HG03039 (cell line): ENCODE measurements around the gene ANKZF1.
A peak's percentile ranks its signal among the peaks of the same experiment; 100 is the strongest.
"Not testable (repeated sequence)": the region's sequence is repeated elsewhere in the genome, so short reads cannot be mapped to it uniquely, and the experiment has no call there.

Source experiments
- ATAC-seq: cut with Tn5 transposase; IDR thresholded peaks from one replicate; pipeline ENCODE4 v1.9.1; 2021; ENCODE audit warnings: mild to moderate bottlenecking, moderate library complexity; ENCODE audit not compliant: unreplicated experiment

Gene ANKZF1, protein sequence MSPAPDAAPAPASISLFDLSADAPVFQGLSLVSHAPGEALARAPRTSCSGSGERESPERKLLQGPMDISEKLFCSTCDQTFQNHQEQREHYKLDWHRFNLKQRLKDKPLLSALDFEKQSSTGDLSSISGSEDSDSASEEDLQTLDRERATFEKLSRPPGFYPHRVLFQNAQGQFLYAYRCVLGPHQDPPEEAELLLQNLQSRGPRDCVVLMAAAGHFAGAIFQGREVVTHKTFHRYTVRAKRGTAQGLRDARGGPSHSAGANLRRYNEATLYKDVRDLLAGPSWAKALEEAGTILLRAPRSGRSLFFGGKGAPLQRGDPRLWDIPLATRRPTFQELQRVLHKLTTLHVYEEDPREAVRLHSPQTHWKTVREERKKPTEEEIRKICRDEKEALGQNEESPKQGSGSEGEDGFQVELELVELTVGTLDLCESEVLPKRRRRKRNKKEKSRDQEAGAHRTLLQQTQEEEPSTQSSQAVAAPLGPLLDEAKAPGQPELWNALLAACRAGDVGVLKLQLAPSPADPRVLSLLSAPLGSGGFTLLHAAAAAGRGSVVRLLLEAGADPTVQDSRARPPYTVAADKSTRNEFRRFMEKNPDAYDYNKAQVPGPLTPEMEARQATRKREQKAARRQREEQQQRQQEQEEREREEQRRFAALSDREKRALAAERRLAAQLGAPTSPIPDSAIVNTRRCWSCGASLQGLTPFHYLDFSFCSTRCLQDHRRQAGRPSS

DNA sequence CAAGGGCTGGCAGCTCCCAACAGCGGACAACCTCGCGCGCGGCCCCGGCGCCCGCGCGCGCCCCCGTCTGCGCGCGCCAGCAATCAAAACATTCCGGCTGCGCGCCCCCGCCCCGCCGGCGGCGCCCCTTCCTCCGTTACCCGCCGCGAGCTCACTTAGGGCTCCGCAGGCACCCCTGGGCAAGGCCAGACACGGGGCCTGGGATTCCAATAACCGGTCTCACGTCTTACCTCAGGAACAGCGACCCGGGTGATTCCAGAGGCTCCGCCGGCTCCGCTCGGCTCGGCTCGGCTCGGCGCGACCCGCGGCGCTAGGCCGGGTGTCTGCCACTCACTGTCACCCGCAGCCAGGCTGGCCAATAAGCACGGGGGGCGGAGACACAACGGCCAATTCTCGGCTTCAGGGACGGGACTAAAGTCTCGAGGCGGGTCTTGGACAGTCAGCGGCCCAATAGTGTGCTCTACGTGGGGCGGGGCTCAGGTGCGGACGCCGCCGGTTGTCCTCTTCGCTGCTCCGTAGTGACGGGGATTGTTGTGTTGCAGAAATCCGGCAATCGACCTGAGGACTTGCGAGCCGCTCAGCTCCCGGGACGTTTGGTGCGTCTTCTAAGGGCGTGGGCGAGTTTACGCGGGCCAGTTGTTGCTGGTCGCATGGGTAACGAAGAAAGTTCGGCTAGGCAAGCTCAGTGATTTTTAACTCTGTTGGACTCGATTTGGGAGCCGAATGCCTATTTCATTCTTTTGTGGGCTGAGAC is at the start of gene ANKZF1, which contains the start of gene ATG9A:
Gene ANKZF1 (plus strand): TSS at position 502 of the 754 bp plus-strand sequence. CDS start 452 bp downstream, outside the sequence.
Gene ATG9A (minus strand): TSS at position 332 of the 754 bp plus-strand sequence. CDS start 1,612 bp downstream, outside the sequence.
- ATAC-seq = peak; percentile 93

DNA sequence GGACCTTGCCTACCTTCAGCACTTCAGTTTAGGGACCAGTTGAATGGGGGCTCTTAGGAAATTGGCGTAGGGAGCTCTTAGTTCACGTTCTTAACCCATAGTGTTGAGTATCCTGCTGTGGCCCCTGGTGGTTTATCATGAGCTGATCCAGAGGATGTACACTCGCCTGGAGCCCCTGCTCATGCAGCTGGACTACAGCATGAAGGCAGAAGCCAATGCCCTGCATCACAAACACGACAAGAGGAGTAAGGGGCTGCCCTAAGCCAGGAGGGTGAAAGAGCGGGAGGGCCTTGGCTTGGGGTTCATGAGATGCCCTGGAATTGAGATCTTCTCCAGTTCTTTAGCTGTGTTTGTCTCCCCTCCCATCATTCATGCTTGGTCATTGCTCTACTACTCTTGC is 48.6 kb upstream of the ANKZF1 start:
- ATAC-seq = no peak

DNA sequence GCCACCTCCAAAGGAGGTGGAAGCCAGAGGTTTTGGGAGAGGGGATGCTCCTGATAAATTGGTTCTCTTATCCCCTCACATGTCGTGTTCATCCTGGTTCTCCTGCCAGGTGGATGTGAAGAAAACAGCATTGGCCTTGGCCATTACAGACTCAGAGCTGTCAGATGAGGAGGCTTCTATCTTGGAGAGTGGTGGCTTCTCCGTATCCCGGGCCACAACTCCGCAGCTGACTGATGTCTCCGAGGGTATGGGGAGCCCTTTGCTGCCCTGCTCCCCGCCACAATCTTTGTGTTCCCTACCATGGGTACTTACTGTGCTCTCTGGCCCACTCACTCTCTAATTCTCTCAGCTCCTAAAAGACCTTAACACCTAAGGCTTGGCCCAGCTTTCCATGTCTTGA is 48.1 kb upstream of the ANKZF1 start:
- ATAC-seq = no peak

DNA sequence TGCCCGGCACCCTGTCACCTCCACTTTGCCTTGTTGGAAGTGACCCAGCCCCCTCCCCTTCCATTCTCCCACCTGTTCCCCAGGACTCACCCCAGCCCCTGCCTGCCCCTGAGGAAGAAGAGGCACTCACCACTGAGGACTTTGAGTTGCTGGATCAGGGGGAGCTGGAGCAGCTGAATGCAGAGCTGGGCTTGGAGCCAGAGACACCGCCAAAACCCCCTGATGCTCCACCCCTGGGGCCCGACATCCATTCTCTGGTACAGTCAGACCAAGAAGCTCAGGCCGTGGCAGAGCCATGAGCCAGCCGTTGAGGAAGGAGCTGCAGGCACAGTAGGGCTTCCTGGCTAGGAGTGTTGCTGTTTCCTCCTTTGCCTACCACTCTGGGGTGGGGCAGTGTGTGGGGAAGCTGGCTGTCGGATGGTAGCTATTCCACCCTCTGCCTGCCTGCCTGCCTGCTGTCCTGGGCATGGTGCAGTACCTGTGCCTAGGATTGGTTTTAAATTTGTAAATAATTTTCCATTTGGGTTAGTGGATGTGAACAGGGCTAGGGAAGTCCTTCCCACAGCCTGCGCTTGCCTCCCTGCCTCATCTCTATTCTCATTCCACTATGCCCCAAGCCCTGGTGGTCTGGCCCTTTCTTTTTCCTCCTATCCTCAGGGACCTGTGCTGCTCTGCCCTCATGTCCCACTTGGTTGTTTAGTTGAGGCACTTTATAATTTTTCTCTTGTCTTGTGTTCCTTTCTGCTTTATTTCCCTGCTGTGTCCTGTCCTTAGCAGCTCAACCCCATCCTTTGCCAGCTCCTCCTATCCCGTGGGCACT is 47.1 kb upstream of the ANKZF1 start:
- ATAC-seq = no peak

DNA sequence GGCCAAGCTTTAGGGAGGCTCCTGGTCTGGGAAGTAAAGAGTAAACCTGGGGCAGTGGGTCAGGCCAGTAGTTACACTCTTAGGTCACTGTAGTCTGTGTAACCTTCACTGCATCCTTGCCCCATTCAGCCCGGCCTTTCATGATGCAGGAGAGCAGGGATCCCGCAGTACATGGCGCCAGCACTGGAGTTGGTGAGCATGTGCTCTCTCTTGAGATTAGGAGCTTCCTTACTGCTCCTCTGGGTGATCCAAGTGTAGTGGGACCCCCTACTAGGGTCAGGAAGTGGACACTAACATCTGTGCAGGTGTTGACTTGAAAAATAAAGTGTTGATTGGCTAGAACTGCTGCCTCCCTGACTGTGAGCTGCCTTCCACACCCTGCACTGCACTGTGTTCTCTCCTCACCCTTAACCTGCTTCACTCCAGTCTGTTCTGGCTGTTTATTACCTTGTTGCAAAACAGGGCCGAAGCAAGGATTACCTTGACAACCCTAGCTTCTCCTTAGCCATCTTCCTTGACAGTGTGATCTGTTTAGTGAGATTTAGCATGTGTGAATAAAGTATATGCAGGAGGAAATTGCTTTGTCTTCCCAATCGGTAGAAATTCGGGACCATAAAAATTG is 46.3 kb upstream of the ANKZF1 start:
- no peak for ATAC-seq

DNA sequence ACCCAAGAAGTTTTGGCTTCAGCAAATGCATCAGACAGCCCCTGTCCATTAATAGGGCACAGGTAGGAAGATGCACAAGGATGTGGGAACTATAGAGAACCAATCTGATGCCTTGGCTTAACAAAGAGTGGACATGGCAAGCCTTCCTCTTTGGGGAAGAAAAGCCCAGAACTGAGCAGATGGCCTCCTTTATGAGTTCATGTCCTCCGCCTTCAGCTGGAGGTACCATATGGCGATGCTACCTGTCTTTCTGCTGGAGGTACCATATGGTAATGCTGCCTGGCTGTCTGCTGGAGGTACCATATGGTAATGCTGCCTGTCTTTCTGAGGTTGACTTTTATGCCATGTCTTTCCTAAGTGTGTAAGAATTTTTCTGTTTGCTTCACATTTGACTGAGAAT is 45.5 kb upstream of the ANKZF1 start:
- ATAC-seq = no peak

DNA sequence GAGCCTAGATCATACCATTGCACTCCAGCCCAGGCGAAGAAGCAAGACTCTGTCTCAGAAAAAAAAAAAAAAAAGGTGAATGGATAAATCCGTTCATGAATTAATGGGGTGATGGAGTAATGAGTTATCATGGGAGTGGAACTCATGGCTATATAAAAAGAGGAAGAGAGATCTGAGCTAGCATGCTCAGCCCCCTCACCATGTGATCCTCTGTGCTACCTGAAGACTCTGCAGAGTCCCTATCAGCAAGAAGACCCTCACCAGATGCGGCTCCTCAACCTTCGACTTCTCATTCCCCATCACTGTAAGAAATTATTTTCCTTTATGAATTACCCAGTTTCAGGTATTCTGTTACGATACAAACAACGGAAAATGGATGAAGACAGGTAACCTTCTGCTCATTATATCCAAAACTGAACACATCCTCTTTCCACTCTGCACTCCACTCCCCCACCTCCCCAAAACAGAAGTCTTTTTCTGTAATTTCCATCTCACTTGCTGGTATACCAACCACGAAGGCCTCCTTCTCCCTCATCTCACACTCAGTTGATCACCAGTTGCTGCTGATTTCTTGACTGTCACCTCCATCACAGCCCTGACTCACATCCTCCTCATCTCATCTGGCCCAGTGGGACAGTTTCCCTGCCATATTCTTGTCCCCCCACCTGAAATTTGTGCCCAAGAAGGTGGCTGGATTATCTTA is 42.7 kb upstream of the ANKZF1 start:
- no peak for ATAC-seq

DNA sequence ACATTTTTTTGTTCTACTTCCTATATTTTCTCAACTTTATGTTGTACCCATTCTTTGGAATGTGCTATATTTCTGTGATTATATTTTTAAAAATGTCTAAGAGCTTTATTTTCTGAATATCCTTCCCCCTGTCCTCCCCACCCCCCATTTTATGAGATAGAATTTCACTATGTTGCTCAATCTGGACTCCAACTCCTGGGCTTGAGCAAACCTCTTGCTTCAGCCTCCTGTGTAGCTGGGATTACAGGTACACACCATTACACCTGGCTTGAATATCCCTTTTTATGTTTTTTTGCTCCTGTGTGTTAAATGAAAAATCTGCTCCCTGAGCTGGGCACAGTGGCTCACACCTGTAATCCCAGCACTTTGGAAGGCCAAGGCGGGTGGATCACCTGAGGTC is 32.2 kb upstream of the ANKZF1 start:
- ATAC-seq = no peak

DNA sequence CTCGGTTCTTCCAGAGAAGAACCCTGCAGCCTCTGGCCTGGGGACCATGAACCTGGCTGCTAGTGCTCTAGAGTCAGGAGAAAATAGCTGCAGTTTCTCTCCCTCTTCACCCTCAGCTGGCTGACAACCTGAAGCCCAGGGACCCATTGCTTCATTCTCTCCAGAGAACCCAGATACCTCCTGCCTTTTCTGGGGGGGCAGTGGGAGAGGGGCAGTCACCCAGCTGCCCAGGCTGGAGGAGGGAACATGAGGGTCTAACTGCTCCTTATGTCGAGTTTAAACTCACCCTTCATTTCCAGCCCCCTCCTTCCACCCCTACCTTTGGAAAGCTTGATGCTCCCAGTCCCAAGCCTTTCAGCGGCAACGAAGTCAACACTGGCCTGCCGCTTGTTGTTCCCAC is 30.6 kb upstream of the ANKZF1 start:
- no peak for ATAC-seq

DNA sequence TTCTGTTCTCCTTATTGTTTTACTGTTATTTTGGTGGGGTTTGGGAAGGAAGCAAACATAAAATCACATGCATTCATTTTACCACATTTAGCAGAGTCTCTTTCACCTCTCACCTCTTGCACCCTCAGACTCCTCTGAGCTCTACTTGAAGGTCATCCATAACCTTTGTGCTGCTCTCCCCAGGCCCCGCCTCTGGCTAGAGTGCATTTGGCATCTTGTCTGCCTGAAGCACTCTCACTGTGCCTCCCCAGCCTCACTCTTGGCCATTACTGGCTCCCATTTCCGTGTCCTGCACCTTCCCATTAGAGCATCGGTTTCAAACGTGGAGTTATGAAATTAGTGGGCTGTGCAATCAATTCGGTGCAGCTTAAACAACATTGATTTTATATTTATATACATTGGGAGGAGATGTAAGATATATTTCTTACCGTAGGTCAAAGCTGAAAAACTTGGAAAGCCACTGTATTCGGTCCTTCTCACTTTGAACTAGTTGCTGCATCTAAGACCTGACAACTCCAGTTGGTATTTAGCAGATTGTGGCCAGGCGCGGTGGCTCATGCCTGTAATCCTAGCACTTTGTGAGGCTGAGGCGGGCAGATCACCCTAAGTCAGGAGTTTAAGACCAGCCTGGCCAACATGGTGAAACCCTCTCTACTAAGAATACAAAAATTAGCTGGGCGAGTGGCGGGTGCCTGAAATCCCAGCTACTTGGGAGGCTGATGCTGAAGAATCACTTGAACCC is 30.0 kb upstream of the ANKZF1 start:
- no peak for ATAC-seq

DNA sequence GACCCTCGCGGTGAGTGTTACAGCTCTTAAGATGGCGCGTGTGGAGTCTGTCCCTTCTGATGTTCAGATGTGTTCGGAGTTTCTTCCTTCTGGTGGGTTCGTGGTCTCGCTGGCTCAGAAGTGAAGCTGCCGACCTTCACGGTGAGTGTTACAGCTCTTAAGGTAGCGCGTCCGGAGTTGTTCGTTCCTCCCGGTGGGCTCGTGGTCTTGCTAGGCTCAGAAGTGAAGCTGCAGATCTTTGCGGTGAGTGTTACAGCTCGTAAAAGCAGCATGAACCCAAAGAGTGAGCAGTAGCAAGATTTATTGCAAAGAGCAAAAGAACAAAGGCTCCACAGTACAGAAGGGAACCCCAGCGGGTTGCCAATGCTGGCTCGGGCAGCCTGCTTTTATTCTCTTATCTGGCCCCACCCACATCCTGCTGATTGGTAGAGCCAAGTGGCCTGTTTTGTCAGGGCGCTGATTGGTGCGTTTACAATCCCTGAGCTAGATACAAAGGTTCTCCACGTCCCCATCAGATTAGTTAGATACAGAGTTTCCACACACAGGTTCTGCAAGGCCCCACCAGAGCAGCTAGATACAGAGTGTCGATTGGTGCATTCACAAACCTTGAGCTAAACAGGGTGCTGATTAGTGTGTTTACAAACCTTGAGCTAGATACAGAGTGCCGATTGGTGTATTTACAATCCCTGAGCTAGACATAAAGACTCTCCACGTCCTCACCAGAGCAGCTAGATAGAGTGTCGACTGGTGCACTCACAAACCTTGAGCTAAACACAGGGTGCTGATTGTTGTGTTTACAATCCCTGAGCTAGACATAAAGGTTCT is 28.9 kb upstream of the ANKZF1 start:
- ATAC-seq = not testable (repeated sequence)

DNA sequence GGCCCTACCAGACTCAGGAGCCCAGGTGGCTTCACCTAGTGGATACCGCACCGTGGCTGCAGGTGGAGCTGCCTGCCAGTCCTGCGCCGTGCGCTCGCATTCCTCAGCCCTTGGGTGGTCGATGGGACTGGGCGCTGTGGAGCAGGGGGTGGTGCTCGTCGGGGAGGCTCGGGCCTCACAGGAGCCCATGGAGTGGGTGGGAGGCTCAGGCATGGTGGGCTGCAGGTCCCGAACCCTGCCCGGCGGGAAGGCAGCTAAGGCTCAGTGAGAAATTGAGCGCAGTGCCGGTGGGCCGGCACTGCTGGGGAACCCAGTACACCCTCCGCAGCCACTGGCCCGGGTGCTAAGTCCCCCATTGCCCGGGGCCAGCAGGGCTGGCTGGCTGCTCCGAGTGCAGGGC is 28.3 kb upstream of the ANKZF1 start:
- ATAC-seq = not testable (repeated sequence)

DNA sequence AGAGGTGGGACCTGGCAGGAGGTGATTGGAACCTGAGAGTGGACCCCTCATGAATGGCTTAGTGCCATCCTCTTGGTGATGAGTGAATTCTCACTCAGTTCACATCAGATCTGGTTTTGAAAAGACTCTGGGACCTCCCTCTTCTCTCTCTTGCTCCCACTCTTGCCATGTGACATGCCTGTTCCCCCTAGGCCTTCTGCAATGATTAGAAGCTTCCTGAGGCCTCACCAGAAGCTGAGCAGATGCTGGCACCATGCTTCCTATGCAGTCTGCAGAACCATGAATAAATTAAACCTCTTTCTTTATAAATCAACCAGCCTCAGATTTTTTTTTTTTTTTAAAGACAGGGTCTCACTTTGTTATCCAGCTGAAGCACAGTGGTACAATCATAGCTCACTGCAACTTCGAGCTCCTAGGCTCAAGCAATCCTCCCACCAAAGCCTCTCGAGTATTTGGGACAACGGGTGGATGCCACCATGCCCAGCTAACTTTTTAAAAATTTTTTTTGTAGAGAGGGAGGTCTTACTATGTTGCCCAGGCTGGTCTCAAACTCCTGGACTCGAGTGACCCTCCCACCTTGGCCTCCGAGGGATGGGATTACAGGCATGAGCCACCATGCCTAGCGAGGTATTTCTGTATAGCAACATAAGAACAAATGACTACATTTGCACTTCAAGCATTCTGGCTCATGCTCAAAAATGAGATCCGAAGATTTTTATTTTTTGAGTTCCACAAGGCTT is 25.0 kb upstream of the ANKZF1 start:
- no peak for ATAC-seq

DNA sequence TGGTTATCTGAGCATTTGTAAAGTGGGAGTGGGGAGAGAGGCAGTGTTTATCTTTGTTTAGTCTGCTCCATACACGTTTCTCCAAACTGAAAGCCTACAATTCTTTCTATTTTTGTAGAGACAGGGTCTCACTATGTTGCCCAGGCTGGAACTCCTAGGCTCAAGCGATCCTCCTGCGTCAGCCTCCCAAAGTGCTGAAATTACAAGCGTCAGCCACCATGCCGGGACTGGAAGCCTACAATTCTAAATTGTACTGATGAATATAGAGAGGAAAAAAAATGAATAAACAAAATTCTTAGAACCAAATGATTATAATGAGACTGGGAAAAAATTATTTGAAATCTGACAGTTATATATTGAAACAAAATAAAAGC is 24.5 kb upstream of the ANKZF1 start:
- no peak for ATAC-seq

DNA sequence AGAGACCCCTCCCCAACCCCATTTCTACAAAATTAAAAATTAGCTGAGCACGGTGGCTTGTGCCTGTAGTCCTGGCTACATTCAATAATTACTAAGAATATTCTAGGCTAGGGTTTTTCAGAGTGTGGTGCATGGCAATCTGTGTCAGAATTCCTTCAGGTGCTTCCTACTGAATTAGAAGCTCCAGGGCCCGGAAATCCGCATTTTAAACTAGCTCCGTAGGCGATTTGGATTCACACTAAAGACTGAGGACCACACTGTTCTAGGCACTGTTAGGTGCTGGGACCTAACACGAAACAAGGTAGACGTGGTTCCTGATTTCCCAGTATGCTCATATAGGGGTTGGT is 23.7 kb upstream of the ANKZF1 start:
- ATAC-seq = no peak

DNA sequence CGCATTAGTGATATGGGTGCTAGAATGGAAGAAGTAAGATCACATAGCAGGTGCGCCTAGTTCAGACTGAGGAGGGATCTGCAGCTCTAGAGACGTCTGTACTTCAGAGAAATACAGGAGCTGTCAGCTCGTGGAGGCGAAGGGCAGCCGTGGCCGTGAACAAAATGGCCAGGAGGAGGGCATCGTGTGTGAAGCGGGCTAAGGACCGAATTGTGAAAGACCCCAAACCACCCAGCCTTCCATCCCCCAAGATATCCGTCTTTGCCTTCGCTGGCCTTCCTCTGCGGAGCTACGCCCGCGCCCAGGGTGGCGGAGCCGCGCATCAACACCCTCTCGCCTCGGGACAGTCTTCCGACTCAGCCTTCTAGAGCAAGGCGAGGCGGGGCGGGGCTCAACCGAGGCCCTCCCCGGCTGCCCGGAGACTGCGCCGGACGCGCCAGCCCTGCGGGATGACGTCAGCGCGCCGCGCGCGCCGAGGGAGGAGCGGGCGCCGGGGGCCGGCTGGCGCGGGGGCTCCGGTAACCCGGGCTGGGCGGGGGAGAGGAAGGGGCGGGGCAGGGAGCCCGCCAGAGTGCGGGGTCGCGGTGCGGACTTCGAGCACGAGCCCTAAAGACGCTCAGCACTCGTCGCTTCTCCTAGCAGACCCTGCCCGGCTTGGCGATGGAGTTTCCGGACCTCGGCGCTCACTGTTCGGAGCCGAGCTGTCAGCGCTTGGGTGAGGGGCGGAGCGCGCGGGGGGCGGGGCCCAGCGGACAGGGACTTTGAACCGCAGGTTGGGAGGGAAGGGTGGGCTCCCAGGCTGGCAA is 23.1 kb upstream of the ANKZF1 start, which contains the start of gene ZFAND2B:
Gene ZFAND2B (plus strand): TSS at position 455 of the 806 bp plus-strand sequence. CDS start 206 bp downstream, at position 661.
- ATAC-seq = peak; percentile 96
